GM12878 (cell line): ENCODE data around the gene PIGB. TPM values are rescaled to one million over a fixed set of nuclear protein-coding genes. Genes with fewer than 3 reads are reported as not detected.

ENCODE experiments used
- ATF2 ChIP-seq: IDR thresholded peaks from 2 replicates; pipeline ENCODE4 v1.6.1; 2012; ENCODE audit warnings: low read length, inconsistent platforms
- ATF7 ChIP-seq: fragments of 450-650 bp; IDR thresholded peaks from 2 replicates; pipeline ENCODE4 v1.6.1; 2016; ENCODE audit warnings: low read depth, mild to moderate bottlenecking
- BRCA1 ChIP-seq: IDR thresholded peaks from 2 replicates; pipeline ENCODE4 v1.6.1; 2011; ENCODE audit warnings: low read depth, low read length, improper control_type of control experiment
- CBX3 ChIP-seq: fragments of 200-600 bp; sonication (generic); IDR thresholded peaks from 2 replicates; pipeline ENCODE4 v1.6.1; 2016; ENCODE audit warnings: low read depth, borderline replicate concordance
- CHD1 ChIP-seq: IDR thresholded peaks from 2 replicates; pipeline ENCODE4 v1.6.1; 2012; ENCODE audit warnings: low read depth, low read length, improper control_type of control experiment
- CREM ChIP-seq: IDR thresholded peaks from 2 replicates; pipeline ENCODE4 v1.6.1; 2014; ENCODE audit warnings: antibody characterized with exemption, low read depth
- ETV6 ChIP-seq, 2 experiments: fragments of 450-650 bp in 1 of 2; IDR thresholded peaks in 1 of 2; conservative IDR thresholded peaks in 1 of 2; 2 replicates each; pipeline ENCODE4 v1.6.1; 2014; ENCODE audit warnings: antibody characterized with exemption in 1 of 2, borderline replicate concordance in 1 of 2, low read depth in 1 of 2, mild to moderate bottlenecking in 1 of 2, moderate library complexity in 1 of 2
- EZH2 ChIP-seq: IDR thresholded peaks from 2 replicates; pipeline ENCODE4 v1.6.1; 2012; ENCODE audit warnings: low read depth, mild to moderate bottlenecking, control low read depth, inconsistent platforms, low read length, borderline replicate concordance; ENCODE audit not compliant: control insufficient read depth
- JUNB ChIP-seq: IDR thresholded peaks from 2 replicates; pipeline ENCODE4 v1.6.1; 2016; ENCODE audit warnings: antibody characterized with exemption, mild to moderate bottlenecking
- LARP7 ChIP-seq: fragments of 450-650 bp; IDR thresholded peaks from 2 replicates; pipeline ENCODE4 v1.6.1; 2017; ENCODE audit warnings: mild to moderate bottlenecking
- NFIC ChIP-seq: IDR thresholded peaks from 2 replicates; pipeline ENCODE4 v1.6.1; 2012; ENCODE audit warnings: low read depth, mild to moderate bottlenecking, inconsistent platforms, low read length, moderate library complexity
- NFYA ChIP-seq: IDR thresholded peaks from 2 replicates; pipeline ENCODE4 v1.6.1; 2011; ENCODE audit warnings: low read depth, mild to moderate bottlenecking, low read length, improper control_type of control experiment, borderline replicate concordance
- NR2C2 ChIP-seq: IDR thresholded peaks from 2 replicates; pipeline ENCODE4 v1.6.1; 2011; ENCODE audit warnings: borderline replicate concordance, low read depth; ENCODE audit not compliant: control insufficient read depth, insufficient read length
- NR2F1 ChIP-seq: fragments of 450-650 bp; conservative IDR thresholded peaks from 2 replicates; pipeline ENCODE4 v1.6.1; 2017; ENCODE audit warnings: mild to moderate bottlenecking
- PRDM15 ChIP-seq: fragments of 450-650 bp; formaldehyde crosslinking; IDR thresholded peaks from 2 replicates; pipeline ENCODE4 v1.4.0; 2020; ENCODE audit warnings: mild to moderate bottlenecking, moderate library complexity
- RAD51 ChIP-seq: fragments of 450-650 bp; IDR thresholded peaks from 2 replicates; pipeline ENCODE4 v1.6.1; 2016; ENCODE audit warnings: moderate library complexity, mild to moderate bottlenecking, inconsistent platforms
- RB1 ChIP-seq: fragments of 450-650 bp; formaldehyde crosslinking; IDR thresholded peaks from 2 replicates; pipeline ENCODE4 v1.6.1; 2017; ENCODE audit warnings: mild to moderate bottlenecking, borderline replicate concordance
- SMAD1 ChIP-seq: fragments of 450-650 bp; IDR thresholded peaks from 2 replicates; pipeline ENCODE4 v1.6.1; 2018; ENCODE audit warnings: mild to moderate bottlenecking, low read depth; ENCODE audit not compliant: partially characterized antibody
- ZBTB33 ChIP-seq: fragments of 450-650 bp; IDR thresholded peaks from 2 replicates; pipeline ENCODE4 v1.6.1; 2017; ENCODE audit warnings: mild to moderate bottlenecking
- ZZZ3 ChIP-seq: IDR thresholded peaks from 2 replicates; pipeline ENCODE4 v1.6.1; 2011; ENCODE audit warnings: low read depth; ENCODE audit not compliant: control insufficient read depth, insufficient read length
- polyA plus RNA-seq, 11 experiments: library from polyadenylated mRNA; depleted of rRNA in 4 of 11; unstranded in 6 of 11; stranded (reverse) in 5 of 11; fragments of >200 nt; fragmentation: Nextera tagmentation in 4 of 11; fragmentation: Illumina TruSeq in 1 of 11; extraction: Ambion mirVana in 4 of 11; extraction: Trizol in 1 of 11; gene quantifications; 1 replicate in 1 of 11; 2 replicates in 10 of 11; pipeline versions ENCODE4 v1.2.1 to v1.2.3, GENCODE V29; 2011 to 2016; ENCODE audit warnings: inconsistent platforms in 2 of 11, missing spikeins in 2 of 11, low read depth in 1 of 11
- total RNA-seq, 4 experiments: library from RNA; depleted of rRNA in 3 of 4; stranded (reverse); fragments of >200 nt in 3 of 4; fragmentation: Illumina TruSeq in 1 of 4; extraction: Trizol in 1 of 4; gene quantifications; 2 replicates each; pipeline versions ENCODE4 v1.2.1 to v1.2.3, GENCODE V29; 2013 to 2021
- TF ChIP-seq, protein P1 (sequence below): IDR thresholded peaks from 2 replicates; pipeline ENCODE4 v1.6.1; 2011; ENCODE audit warnings: low read depth, mild to moderate bottlenecking, low read length, moderate library complexity, borderline replicate concordance; ENCODE audit errors: extremely low read depth
- TF ChIP-seq, protein P2 (sequence below): fragments of 450-650 bp; IDR thresholded peaks from 2 replicates; pipeline ENCODE4 v1.6.1; 2014; ENCODE audit warnings: mild to moderate bottlenecking

The PIGB gene
- total and polyA plus RNA-seq, 10 of the 15 experiments (the other 5 are each of a cell fraction or from before 2014, with no cell fraction given), result 17.9 to 46.0 (median 25.2) TPM

DNA sequence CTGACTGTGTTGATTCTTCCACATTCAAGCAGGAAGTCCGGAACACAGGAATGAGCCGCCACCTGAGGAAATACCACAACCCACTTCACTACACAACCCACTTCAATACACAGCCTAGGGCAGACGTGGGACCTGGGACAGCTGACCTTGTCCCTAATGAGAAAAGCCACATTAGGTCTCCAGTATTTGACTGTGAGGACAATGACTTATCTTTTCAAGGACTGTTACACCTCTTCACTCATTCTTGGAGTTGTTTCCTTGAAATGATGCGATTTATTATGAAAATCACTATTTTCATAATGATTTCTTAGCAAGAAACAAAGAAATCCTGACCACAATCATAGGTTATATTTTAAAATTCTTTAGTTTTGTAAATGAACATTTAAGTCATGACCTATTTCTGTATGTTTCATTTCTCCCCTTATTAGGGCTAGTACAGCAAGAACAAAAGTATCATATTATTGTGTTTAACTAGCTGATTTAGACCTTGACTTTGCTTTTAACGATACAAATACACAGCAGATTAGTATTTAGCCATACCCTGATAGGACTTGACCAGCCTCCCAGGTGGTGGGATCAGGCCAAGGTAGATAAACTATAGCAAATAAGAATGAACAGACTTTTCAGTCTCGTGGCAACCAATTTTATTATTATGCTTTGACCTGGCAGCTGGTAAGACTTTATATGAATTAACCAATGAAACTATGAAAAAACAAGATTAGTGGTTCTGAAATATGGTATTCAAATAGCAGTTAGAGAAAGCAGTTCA lies 35.5 kb upstream of the PIGB start (continued):
- 0 out of 2 replicates have a peak, but pooled peaks have one; percentile 39 for TF ChIP-seq NR2F1
- no peak for TF ChIP-seq SMAD1
- no peak for TF ChIP-seq ZZZ3
- peak; percentile 67 for TF ChIP-seq NFIC
- 0 out of 2 replicates have a peak, but pooled peaks have one; percentile 9 for TF ChIP-seq RAD51
- no peak for TF ChIP-seq CHD1
- no peak for TF ChIP-seq RB1
- TF ChIP-seq PRDM15 (CRISPR knock-in tag), result no peak
- no peak for TF ChIP-seq ATF7
- TF ChIP-seq, protein P1, sequence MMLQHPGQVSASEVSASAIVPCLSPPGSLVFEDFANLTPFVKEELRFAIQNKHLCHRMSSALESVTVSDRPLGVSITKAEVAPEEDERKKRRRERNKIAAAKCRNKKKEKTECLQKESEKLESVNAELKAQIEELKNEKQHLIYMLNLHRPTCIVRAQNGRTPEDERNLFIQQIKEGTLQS, result no peak
- no peak for TF ChIP-seq ATF2
- no peak for TF ChIP-seq LARP7
- TF ChIP-seq NFYA, result no peak
- no peak for TF ChIP-seq NR2C2
- TF ChIP-seq JUNB, result peak; percentile 72
- TF ChIP-seq ZBTB33, result no peak
- no peak for TF ChIP-seq ETV6 (conservative IDR thresholded peaks at IDR 0.05 in 1 of 2, IDR thresholded peaks at IDR 0.05 in 1 of 2; ENCODE audit: borderline replicate concordance in 1 of 2, low read depth in 1 of 2)
- no peak for TF ChIP-seq BRCA1
- no peak for TF ChIP-seq CREM
- no peak for TF ChIP-seq EZH2
- TF ChIP-seq, protein P2, sequence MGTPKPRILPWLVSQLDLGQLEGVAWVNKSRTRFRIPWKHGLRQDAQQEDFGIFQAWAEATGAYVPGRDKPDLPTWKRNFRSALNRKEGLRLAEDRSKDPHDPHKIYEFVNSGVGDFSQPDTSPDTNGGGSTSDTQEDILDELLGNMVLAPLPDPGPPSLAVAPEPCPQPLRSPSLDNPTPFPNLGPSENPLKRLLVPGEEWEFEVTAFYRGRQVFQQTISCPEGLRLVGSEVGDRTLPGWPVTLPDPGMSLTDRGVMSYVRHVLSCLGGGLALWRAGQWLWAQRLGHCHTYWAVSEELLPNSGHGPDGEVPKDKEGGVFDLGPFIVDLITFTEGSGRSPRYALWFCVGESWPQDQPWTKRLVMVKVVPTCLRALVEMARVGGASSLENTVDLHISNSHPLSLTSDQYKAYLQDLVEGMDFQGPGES, result no peak
- TF ChIP-seq CBX3, result no peak
